Osteocyte (in vitro differentiated cells): ENCODE measurements around the gene MORC2. TPM values are rescaled to one million over a fixed set of nuclear protein-coding genes. Genes with fewer than 3 reads are reported as not detected.
A peak's percentile ranks its signal among the peaks of the same experiment; 100 is the strongest.

Experiments
- DNase-seq: peaks from one replicate; pipeline ENCODE4 v3.0.0; 2021; ENCODE audit warnings: mixed read lengths; ENCODE audit not compliant: unreplicated experiment; ENCODE audit errors: extremely low spot score
- H3K27ac Mint-ChIP-seq: one replicate; pipeline ENCODE4 v1.8.0; 2021; ENCODE audit warnings: mild to moderate bottlenecking, mixed read lengths; ENCODE audit not compliant: unreplicated experiment
- H3K27me3 Mint-ChIP-seq: one replicate; pipeline ENCODE4 v1.8.0; 2021; ENCODE audit warnings: mixed read lengths; ENCODE audit not compliant: unreplicated experiment
- H3K36me3 Mint-ChIP-seq: one replicate; pipeline ENCODE4 v1.8.0; 2021; ENCODE audit warnings: mixed read lengths; ENCODE audit not compliant: unreplicated experiment
- H3K4me1 Mint-ChIP-seq: one replicate; pipeline ENCODE4 v1.8.0; 2021; ENCODE audit warnings: mixed read lengths; ENCODE audit not compliant: unreplicated experiment
- H3K4me3 Mint-ChIP-seq: one replicate; pipeline ENCODE4 v1.8.0; 2021; ENCODE audit warnings: mild to moderate bottlenecking, moderate library complexity, mixed read lengths; ENCODE audit not compliant: unreplicated experiment
- H3K9me3 Mint-ChIP-seq: one replicate; pipeline ENCODE4 v1.8.0; 2021; ENCODE audit warnings: mixed read lengths; ENCODE audit not compliant: unreplicated experiment
- total RNA-seq: library from RNA; stranded (reverse); gene quantifications from 2 replicates; pipeline ENCODE4 v1.2.1, GENCODE V29; 2021
- TF ChIP-seq, protein P1 (sequence below): fragments of 200-600 bp; sonication (generic); IDR thresholded peaks from 2 replicates; pipeline ENCODE4 v1.5.0; 2021; ENCODE audit warnings: antibody characterized with exemption, mild to moderate bottlenecking, moderate library complexity

Gene MORC2
- total RNA-seq, 1 donor from 2014 or later, result 26.9 TPM

DNA sequence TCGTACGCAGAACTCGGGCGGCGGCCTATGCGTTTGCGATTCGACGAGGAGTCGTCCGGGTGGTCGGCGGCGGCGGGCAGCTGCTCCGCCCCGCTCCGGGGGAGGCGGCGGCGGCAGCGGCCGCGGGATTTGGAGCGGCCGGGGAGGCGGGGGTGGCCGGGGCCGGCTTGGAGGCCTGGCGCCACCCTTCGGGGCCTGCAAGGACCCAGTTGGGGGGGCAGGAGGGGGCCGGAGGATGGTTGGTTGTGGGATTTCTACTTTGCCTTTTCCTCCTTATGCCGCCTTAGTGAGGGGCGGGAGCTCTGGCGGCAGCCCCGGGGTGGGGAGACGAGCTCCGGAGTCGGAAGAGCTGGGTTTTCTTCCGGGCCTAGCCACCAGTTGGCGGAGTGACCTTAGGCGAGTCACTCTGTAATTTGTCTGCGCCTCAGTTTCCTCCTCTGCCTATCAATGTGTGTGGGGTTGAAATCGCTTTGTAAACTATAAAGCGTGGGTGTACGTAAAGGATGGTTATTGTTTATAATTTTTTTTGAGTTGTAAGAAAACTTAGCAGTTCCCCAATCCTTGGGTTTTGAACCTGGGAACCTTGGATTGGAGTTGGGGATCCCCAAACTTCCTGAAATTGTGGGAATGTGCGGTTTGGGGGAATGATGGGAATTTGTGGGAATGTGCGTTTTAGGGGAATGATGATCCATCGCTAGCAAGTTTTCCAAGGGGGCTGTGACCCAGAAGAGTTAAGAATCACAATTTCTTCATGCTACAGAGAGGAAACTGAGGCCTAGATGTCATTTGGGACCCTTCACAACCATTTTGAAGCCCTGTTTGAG is 1.2 kb upstream of the MORC2 start:
- no peak for DNase-seq
- Mint-ChIP-seq H3K27ac (peak overlapping the region; percentile 82), H3K4me3 (peak overlapping the region; percentile 93), H3K36me3 (peaks cover 56% of the 10 kb centered on the region), H3K27me3 (no peaks in the 10 kb centered on the region), H3K4me1 (peaks cover 46% of the 10 kb centered on the region), H3K9me3 (peaks cover 39% of the 10 kb centered on the region)
- TF ChIP-seq, protein P1, sequence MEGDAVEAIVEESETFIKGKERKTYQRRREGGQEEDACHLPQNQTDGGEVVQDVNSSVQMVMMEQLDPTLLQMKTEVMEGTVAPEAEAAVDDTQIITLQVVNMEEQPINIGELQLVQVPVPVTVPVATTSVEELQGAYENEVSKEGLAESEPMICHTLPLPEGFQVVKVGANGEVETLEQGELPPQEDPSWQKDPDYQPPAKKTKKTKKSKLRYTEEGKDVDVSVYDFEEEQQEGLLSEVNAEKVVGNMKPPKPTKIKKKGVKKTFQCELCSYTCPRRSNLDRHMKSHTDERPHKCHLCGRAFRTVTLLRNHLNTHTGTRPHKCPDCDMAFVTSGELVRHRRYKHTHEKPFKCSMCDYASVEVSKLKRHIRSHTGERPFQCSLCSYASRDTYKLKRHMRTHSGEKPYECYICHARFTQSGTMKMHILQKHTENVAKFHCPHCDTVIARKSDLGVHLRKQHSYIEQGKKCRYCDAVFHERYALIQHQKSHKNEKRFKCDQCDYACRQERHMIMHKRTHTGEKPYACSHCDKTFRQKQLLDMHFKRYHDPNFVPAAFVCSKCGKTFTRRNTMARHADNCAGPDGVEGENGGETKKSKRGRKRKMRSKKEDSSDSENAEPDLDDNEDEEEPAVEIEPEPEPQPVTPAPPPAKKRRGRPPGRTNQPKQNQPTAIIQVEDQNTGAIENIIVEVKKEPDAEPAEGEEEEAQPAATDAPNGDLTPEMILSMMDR, result peak; percentile 11

DNA sequence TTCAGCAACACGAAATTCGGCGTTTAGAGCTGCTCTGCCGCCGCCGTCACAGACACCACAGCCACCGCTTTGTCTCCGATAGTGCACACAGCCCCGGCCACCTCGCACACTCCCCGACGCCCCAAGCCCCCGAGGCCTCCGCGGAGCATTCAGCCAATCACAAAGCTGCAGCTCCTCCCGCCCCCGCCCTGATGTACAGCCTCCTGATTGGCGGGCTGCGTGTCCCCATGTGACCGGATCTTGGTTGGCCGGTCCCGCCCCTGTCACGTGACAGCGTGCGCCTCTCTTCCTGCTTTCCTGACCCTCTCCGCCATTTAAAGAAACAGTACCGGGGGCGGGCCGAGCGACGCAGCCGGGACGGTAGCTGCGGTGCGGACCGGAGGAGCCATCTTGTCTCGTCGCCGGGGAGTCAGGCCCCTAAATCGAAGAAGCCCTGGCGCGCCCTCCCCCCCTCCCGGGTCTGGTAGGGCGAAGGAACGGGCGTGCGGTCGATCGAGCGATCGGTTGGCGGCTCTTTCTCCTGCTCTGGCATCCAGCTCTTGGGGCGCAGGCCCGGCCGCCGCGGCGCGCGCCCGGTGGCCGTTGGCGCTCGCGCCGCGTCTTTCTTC is 454 bp upstream of the MORC2 start, which contains the start of gene TUG1:
Gene TUG1 (plus strand): TSS at position 342 of the 608 bp plus-strand sequence.
- Mint-ChIP-seq H3K27me3 (no peaks in the 10 kb centered on the region), H3K9me3 (peaks cover 34% of the 10 kb centered on the region), H3K4me1 (peaks cover 51% of the 10 kb centered on the region), H3K36me3 (peaks cover 48% of the 10 kb centered on the region), H3K4me3 (peak within 1 kb of the TSS; percentile 93), H3K27ac (peak within 1 kb of the TSS; percentile 97)
- TF ChIP-seq, protein P1, result no peak
- peak; percentile 99 for DNase-seq

DNA sequence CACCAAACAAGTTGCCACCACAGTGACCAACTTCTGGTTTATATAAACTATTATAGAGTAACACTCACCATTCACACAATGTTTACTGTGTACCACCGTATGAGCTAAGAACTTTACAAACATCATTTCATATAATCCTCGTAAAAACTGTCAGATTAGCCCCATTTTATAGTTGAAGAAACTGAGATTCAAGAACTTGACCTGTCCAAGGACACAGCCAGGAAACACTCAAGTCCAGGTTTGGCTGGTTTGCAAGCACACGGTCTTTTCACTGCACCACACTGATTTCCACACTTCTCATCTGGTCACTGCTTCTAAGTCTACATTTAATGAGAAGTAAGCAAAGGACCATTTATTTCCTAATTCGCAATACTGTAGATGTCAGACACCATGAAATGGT is 3.7 kb downstream of the MORC2 start:
- Mint-ChIP-seq H3K4me1 (peaks cover 32% of the 10 kb centered on the region), H3K4me3 (no peak overlapping the region), H3K36me3 (peaks cover 17% of the 10 kb centered on the region), H3K27ac (no peak overlapping the region), H3K27me3 (no peaks in the 10 kb centered on the region), H3K9me3 (peaks cover 18% of the 10 kb centered on the region)
- no peak for DNase-seq
- TF ChIP-seq, protein P1, result no peak

DNA sequence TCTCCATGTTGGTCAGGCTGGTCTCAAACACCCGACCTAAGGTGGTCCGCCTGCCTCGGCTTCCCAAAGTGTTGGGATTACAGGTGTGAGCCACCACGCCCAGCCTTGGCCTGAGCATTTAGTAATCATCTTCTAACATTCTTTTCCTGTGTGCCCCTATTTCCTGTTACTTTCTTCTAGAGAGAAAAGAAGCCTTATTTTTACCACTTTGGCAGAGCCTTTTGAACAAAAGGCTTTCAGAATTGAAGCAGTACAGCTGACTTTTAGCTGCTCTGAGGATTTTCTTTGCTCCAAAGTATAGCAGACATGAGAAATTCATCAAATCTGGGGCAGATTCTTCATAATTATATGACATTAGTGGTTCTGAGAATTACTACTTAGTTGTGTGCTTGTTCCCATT is 13.4 kb downstream of the MORC2 start:
- Mint-ChIP-seq H3K27ac (no peak overlapping the region), H3K9me3 (no peaks in the 10 kb centered on the region), H3K4me3 (no peak overlapping the region), H3K27me3 (no peaks in the 10 kb centered on the region), H3K36me3 (peaks cover 32% of the 10 kb centered on the region), H3K4me1 (peaks cover 14% of the 10 kb centered on the region)
- DNase-seq, result no peak
- TF ChIP-seq, protein P1, result no peak

DNA sequence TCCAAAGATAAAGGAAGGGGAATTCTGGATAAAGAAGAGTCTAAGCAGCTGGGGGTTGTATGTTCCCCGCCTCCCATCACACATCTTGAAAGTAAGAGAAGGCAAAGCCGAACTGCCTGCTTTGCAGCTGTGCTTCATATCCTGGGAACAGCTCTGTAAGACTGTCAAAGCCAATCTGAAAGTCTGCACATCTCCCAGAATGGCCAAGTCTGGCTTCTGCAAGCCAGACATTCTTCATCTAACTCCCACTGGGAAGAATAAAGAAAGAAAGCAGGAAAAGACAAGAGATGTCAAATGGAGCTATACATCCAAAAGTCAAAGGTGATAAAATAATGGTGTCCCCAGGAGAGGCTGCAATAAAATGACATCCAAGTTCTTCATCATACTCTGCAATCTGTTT is 15.4 kb downstream of the MORC2 start:
- no peaks in the 10 kb centered on the region for H3K27me3 Mint-ChIP-seq

More for the DNA sequence above, 15.4 kb downstream of the MORC2 start:
- no peak for DNase-seq
- Mint-ChIP-seq H3K9me3 (no peaks in the 10 kb centered on the region), H3K4me1 (peaks cover 14% of the 10 kb centered on the region), H3K4me3 (no peak overlapping the region), H3K27ac (peak overlapping the region; percentile 52), H3K36me3 (peaks cover 37% of the 10 kb centered on the region)
- TF ChIP-seq, protein P1, result no peak
